NCI-H1417 (cell line): Measurements from ENCODE around the gene RBAK.
A peak's percentile ranks its signal among the peaks of the same experiment; 100 is the strongest.
"Not testable (repeated sequence)": the region's sequence is repeated elsewhere in the genome, so short reads cannot be mapped to it uniquely, and the experiment has no call there.

Experiments
- DNase-seq, 3 experiments: peaks; one replicate each; lab custom pipeline; 2025; lab: John Stamatoyannopoulos, UW

Gene RBAK

GRCh38 chr7:5045558-5046396, at the start of gene RBAK:
Gene RBAK (plus strand): TSS chr7:5045860. CDS start chr7:5048077, 2,217 bp downstream.
- DNase-seq = peak; percentile 74 to 89 (median 88)

- DNase-seq = no peak
Observed at GRCh38 chr7:4996696-4997222, 48.9 kb upstream of the RBAK start.

- DNase-seq = no peak
Observed at GRCh38 chr7:4998244-4998643, 47.4 kb upstream of the RBAK start.

GRCh38 chr7:4998910-4999309, 46.8 kb upstream of the RBAK start:
- no peak for DNase-seq

GRCh38 chr7:4999369-4999950, 46.2 kb upstream of the RBAK start:
- no peak for DNase-seq

GRCh38 chr7:5001003-5001402, 44.7 kb upstream of the RBAK start:
- no peak for DNase-seq

GRCh38 chr7:5001911-5002310, 43.7 kb upstream of the RBAK start:
- DNase-seq = no peak

GRCh38 chr7:5005066-5005465, 40.6 kb upstream of the RBAK start:
- no peak for DNase-seq

- no peak for DNase-seq
Observed at GRCh38 chr7:5012985-5013384, 32.7 kb upstream of the RBAK start.

GRCh38 chr7:5015936-5016335, 29.7 kb upstream of the RBAK start:
- not testable (repeated sequence) for DNase-seq

GRCh38 chr7:5017626-5018025, 28.0 kb upstream of the RBAK start:
- DNase-seq = not testable (repeated sequence)

GRCh38 chr7:5020098-5020497, 25.6 kb upstream of the RBAK start:
- DNase-seq = no peak

GRCh38 chr7:5020976-5021550, 24.6 kb upstream of the RBAK start:
- not testable (repeated sequence) for DNase-seq

- not testable (repeated sequence) for DNase-seq
Observed at GRCh38 chr7:5023626-5024025, 22.0 kb upstream of the RBAK start.

GRCh38 chr7:5027796-5028410, 17.8 kb upstream of the RBAK start:
- DNase-seq = not testable (repeated sequence)

GRCh38 chr7:5033186-5033585, 12.5 kb upstream of the RBAK start:
- not testable (repeated sequence) for DNase-seq

- no peak for DNase-seq
Observed at GRCh38 chr7:5035276-5035675, 10.4 kb upstream of the RBAK start.

- no peak for DNase-seq
Observed at GRCh38 chr7:5036446-5036845, 9.2 kb upstream of the RBAK start.

GRCh38 chr7:5041047-5041446, 4.6 kb upstream of the RBAK start:
- DNase-seq = no peak

GRCh38 chr7:5043661-5044060, 2.0 kb upstream of the RBAK start:
- DNase-seq = no peak

GRCh38 chr7:5046397-5046732, 705 bp downstream of the RBAK start:
- peak in 1 of 3 experiments; percentile 24 for DNase-seq

GRCh38 chr7:5047127-5047526, 1.5 kb downstream of the RBAK start:
- DNase-seq = not testable (repeated sequence)

GRCh38 chr7:5050676-5051075, 5.0 kb downstream of the RBAK start:
- DNase-seq = no peak
